Mammary epithelial cell (primary cell): ENCODE data around the gene CPM.

Experiments
- EZH2 ChIP-seq: IDR thresholded peaks from 2 replicates; pipeline ENCODE4 v1.6.1; 2012; ENCODE audit warnings: low read length, inconsistent platforms, borderline replicate concordance
- TF ChIP-seq, protein P1 (sequence below), 2 donors: IDR thresholded peaks in 1 of 2; conservative IDR thresholded peaks in 1 of 2; 2 replicates each; pipeline ENCODE4 v1.5.1; 2011 to 2012; ENCODE audit warnings: inconsistent platforms in 2 of 2, low read length in 2 of 2, mild to moderate bottlenecking in 2 of 2, control low read depth in 1 of 2, low read depth in 1 of 2; ENCODE audit not compliant: insufficient read depth in 1 of 2; ENCODE audit errors: extremely low read depth in 1 of 2

DNA sequence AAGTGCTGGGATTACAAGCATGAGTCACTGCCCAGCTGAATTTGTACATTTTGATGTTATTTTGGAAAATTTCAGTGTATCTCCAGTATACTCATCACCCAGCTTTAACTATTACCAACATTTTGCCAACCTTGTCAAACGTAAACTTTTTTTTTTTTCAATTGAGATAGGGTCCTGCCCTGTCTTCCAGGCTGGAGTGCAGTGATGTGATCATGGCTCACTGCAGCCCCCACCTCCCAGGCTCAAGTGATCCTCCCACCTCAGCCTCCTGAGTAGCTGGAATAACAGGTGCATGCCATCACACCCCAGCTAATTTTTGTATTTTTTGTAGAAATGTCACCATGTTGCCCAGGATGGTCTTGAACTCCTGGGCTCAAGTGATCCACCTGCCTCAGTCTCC lies 95.8 kb downstream of the CPM start:
- TF ChIP-seq, protein P1, sequence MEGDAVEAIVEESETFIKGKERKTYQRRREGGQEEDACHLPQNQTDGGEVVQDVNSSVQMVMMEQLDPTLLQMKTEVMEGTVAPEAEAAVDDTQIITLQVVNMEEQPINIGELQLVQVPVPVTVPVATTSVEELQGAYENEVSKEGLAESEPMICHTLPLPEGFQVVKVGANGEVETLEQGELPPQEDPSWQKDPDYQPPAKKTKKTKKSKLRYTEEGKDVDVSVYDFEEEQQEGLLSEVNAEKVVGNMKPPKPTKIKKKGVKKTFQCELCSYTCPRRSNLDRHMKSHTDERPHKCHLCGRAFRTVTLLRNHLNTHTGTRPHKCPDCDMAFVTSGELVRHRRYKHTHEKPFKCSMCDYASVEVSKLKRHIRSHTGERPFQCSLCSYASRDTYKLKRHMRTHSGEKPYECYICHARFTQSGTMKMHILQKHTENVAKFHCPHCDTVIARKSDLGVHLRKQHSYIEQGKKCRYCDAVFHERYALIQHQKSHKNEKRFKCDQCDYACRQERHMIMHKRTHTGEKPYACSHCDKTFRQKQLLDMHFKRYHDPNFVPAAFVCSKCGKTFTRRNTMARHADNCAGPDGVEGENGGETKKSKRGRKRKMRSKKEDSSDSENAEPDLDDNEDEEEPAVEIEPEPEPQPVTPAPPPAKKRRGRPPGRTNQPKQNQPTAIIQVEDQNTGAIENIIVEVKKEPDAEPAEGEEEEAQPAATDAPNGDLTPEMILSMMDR (conservative IDR thresholded peaks at IDR 0.05 in 1 of 2, IDR thresholded peaks at IDR 0.05 in 1 of 2; ENCODE audit: extremely low read depth in 1 of 2, insufficient read depth in 1 of 2, low read depth in 1 of 2, low read length in 2 of 2), result no peak
- no peak for TF ChIP-seq EZH2
